MG63 (cell line): ENCODE measurements around the gene ACO2. TPM values are rescaled to one million over a fixed set of nuclear protein-coding genes. Genes with fewer than 3 reads are reported as not detected.
"Not testable (repeated sequence)": the region's sequence is repeated elsewhere in the genome, so short reads cannot be mapped to it uniquely, and the experiment has no call there.

Source experiments
- DNase-seq: peaks from one replicate; pipeline ENCODE4 v3.0.0-alpha.2; 2020
- H3K27me3 ChIP-seq: fragments of 250-450 bp; sonication (Bioruptor Pico); 2 replicates; pipeline ENCODE4 v1.5.1; 2020; ENCODE audit warnings: mild to moderate bottlenecking, moderate library complexity
- H3K36me3 ChIP-seq: fragments of 250-450 bp; sonication (Bioruptor Pico); 2 replicates; pipeline ENCODE4 v1.5.1; 2020; ENCODE audit warnings: mild to moderate bottlenecking, moderate library complexity
- H3K4me3 ChIP-seq: fragments of 250-450 bp; sonication (Bioruptor Pico); 2 replicates; pipeline ENCODE4 v1.5.1; 2020; ENCODE audit warnings: mild to moderate bottlenecking, moderate library complexity
- H3K9me3 ChIP-seq: fragments of 250-450 bp; sonication (Bioruptor Pico); 2 replicates; pipeline ENCODE4 v1.5.1; 2020; ENCODE audit warnings: mild to moderate bottlenecking, moderate library complexity
- total RNA-seq: library from RNA; depleted of rRNA; stranded (reverse); fragments of >200 nt; shearing (Covaris generic); gene quantifications from 2 replicates; pipeline ENCODE4 v1.2.3, GENCODE V29; 2014; ENCODE audit warnings: low replicate concordance; rRNA removed

Gene ACO2
- total RNA-seq, 1 experiment from 2014 or later = 90.1 TPM

DNA sequence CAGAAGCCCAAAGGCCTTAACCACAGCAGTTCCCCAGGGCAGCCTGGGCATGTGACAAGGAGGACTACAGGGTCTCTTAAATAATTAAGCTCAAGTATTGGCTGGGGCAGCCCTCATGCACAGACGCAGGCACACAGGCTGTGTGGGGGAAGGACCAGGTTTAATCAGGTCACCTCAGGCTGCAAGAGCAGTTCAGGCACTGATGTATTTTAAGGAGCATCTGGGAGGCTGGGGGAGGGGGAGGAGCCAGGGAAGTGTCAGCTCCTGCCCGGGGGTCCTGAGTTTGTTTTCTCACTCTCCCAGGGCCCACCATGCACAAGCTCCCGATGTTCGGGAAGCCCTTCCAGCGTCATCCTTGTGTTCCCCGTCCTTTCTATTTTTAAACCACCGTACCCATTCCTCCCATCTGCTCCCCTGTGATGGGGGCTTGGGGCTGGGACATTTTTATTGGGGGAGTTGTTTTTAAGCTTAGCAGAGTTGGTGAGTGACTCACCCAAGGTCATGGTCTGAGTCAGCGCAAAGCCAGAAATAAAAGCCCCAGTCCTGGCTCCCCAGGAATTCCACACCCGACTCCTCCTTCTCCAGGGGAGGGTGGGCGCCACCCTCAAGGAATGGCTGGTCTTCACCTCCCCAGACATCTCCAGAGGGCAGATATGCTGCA lies 94.3 kb downstream of the ACO2 start:
- Histone ChIP-seq H3K36me3 (no peaks in the 10 kb centered on the region), H3K9me3 (no peaks in the 10 kb centered on the region), H3K4me3 (no peak overlapping the region), H3K27me3 (no peaks in the 10 kb centered on the region)
- peak; percentile 77 for DNase-seq

DNA sequence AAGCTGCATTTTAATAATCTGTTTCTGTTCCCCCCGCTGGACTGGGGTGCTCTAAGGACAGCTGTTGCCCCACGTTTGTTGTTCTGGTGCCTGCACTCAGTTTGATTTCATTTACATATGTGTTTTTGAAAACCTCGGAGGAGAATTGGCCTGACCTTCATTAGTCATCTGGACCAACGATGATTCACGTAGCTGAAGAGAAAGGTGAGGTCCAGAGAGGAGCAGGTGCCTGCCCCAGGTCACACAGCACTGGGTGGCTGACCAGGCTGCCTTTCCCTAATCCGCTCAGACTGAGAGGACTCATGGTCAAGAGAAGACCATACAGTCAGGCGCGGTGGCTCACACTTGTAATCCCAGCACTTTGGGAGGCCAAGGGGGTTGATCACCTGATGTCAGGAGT lies 95.6 kb downstream of the ACO2 start:
- H3K9me3 ChIP-seq = no peaks in the 10 kb centered on the region
- no peaks in the 10 kb centered on the region for H3K36me3 ChIP-seq
- no peaks in the 10 kb centered on the region for H3K27me3 ChIP-seq
- no peak for DNase-seq
- no peak overlapping the region for H3K4me3 ChIP-seq

DNA sequence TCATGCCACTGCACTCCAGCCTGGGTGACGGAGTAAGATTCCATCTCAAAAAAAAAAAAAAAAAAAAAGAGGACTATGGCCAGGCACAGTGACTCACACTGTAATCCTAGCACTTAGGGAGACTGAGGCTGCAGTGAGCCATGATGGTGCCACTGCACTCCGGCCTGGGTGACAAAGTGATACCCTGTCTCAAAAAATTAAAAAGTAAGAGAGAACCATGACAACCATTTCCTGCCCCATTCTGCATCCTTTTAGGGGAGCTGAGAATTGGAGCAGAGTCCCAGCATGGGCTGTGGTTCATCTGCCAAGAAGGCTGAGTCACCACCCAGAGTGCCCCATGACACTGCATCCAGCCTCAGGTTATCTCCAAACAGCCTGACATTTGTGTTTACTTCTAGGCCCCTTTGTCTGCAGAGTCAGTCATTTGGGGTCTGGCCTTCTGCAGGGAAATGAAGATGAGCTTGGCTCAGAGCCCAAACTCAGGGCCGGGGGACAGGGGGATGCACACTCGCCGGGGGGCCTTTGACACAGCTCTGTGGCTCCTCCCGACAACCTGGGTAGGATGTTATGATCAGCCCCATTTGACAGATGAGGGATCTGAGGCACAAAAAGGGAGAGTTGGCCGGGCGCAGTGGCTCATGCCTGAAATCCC lies 96.6 kb downstream of the ACO2 start:
- peak; percentile 82 for DNase-seq
- no peaks in the 10 kb centered on the region for H3K27me3 ChIP-seq
- no peak overlapping the region for H3K4me3 ChIP-seq
- no peaks in the 10 kb centered on the region for H3K36me3 ChIP-seq
- no peaks in the 10 kb centered on the region for H3K9me3 ChIP-seq

DNA sequence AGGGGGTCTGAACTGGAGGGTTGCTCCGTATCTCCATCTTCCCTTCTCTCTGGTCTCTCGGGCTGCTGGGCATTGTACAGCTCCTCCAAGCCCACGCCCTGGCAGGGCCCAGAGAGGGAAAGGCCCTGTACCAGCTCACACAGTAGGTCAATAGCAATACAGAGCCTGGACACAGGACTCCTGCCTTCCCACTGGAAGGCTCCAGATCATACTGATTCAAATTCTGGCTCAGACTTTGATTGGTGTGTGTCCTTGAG lies 98.5 kb downstream of the ACO2 start:
- DNase-seq = no peak
- Histone ChIP-seq H3K4me3 (no peak overlapping the region), H3K27me3 (no peaks in the 10 kb centered on the region), H3K36me3 (no peaks in the 10 kb centered on the region), H3K9me3 (no peaks in the 10 kb centered on the region)

DNA sequence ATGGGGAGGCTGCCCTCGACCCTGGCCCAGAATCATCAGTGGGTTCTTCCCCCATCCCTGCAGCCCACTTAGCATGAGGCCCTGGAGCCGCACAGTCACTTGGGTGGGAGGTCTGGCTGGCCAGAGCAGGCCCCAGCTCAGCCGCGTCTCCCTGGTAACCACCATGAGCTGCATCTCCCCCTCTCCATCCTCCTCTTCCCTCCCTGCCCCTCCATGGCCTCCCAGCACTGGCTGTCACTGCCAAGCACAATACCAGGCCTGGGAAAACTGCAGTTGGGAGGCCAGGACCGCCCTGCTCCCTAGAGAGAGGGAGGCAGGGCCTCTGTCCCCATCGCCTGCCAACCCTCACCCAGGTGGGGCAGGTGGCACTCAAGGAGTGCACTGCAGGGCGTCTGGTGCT lies 99.9 kb downstream of the ACO2 start:
- no peak for DNase-seq
- H3K27me3 ChIP-seq = no peaks in the 10 kb centered on the region

DNA sequence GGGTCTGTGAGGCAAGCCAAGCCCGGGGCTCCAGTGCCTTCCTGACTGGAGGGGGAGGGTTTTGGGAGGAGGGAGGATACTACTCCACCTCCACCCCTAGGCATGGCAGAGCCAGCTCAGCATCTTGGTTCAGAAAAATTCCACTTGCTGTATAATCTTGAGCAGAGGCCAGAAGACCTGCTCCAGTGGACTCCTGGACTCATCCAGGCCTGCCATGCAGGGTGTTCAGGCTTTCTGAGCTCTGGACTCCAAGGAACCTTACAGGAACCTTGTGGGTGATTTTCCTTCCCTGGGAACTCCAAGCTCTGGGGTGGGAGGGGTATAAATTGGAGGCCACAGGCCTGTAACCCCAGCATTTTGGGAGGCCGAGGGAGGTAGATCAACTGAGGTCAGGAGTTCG lies 101.3 kb downstream of the ACO2 start:
- H3K27me3 ChIP-seq = no peaks in the 10 kb centered on the region
- no peaks in the 10 kb centered on the region for H3K9me3 ChIP-seq
- H3K36me3 ChIP-seq = no peaks in the 10 kb centered on the region; the same call in 1 of the 2 replicates
- DNase-seq = no peak
- no peak overlapping the region for H3K4me3 ChIP-seq

More for the DNA sequence above, 99.9 kb downstream of the ACO2 start:
- H3K36me3 ChIP-seq = no peaks in the 10 kb centered on the region
- H3K9me3 ChIP-seq = no peaks in the 10 kb centered on the region
- no peak overlapping the region for H3K4me3 ChIP-seq

DNA sequence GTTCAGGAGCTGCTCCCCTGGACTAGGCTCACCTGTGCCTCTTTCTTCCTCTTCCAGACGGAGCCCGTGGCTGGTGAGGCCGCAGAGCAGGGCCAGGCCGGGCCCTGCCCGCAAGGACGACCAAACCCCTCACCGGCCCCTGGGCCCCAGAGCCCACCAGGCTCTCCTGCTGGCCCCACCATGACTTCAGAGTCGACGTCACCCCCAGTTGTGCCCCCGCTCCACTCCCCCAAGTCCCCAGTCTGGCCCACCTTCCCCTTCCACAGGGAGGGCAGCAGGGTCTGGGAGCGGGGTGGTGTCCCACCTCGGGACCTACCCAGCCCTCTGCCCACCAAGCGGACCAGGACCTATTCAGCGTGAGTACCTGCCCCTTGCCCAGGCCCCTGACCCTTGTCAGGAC lies 102.9 kb downstream of the ACO2 start:
- H3K36me3 ChIP-seq = peaks cover 3% of the 10 kb centered on the region; the same call in 1 of the 2 replicates
- no peak overlapping the region for H3K4me3 ChIP-seq
- H3K27me3 ChIP-seq = no peaks in the 10 kb centered on the region
- DNase-seq = no peak
- H3K9me3 ChIP-seq = no peaks in the 10 kb centered on the region

DNA sequence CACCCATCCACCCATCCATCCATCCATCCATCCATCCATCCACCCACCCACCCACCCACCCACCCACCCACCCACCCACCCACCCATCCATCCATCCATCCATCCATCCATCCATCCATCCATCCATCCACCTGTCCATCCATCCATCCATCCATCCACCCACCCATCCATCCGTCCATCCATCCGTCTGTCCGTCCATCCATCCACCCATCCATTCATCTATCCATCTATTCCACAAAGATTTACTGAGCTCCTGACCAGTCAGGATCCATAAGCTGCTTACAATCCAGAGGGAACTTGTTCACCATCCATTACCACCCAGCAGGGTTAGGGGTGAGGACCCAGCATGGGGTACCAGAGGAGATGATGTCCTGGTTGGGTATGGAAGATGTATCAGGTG lies 103.4 kb downstream of the ACO2 start:
- H3K36me3 ChIP-seq, DNase-seq, H3K27me3 ChIP-seq, H3K9me3 ChIP-seq, H3K4me3 ChIP-seq: not testable (repeated sequence)

DNA sequence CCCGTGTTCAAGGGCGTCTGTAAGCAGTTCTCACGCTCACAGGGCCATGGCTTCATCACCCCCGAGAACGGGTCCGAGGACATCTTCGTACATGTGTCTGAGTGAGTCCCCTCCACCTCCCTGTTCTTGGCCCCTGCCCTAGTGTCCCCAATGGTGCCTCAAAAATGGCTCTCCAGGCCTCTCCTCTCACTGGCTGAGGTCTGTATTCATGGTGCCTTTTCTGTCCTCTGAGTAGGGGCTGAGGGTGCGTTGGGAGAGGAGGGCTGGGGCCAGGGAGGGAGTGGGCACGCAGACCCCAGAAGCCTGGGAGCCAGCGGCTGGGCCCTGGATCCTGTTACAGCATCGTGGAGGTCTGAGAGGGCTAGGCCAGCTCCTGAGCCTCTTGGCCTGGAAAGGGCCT lies 104.8 kb downstream of the ACO2 start:
- no peak overlapping the region for H3K4me3 ChIP-seq
- DNase-seq = no peak
- peaks cover 9% of the 10 kb centered on the region; the same call in 1 of the 2 replicates for H3K36me3 ChIP-seq
- no peaks in the 10 kb centered on the region for H3K9me3 ChIP-seq
- H3K27me3 ChIP-seq = no peaks in the 10 kb centered on the region

DNA sequence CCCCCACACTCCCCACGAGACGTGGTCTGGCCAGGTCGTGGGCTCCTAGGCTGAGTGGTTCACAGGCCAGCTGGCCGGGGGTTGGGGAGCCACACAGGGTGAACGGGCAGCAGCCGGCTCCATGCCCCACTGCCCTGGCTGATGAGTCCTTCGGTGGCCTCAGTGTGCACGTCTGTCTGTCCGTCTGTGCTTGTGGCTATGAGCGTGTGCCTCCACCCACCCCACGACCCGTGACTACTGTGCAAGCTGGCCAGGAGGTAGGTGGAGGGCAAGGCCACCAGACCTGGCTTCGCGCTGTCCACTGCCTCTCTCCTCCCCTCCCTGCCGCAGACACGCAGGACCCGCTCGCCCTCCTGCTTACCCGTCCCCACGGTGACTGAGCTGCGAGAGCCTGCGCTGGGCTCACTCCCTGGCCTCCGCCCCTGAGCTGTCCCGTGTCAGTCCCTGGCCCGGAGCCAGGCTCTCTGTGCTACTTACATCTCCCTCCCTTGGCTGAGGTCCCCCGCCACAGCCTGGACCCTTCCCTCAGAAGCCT lies 106.0 kb downstream of the ACO2 start:
- Histone ChIP-seq H3K9me3 (no peaks in the 10 kb centered on the region), H3K4me3 (no peak overlapping the region), H3K27me3 (no peaks in the 10 kb centered on the region), H3K36me3 (peaks cover 9% of the 10 kb centered on the region)
- DNase-seq = no peak

DNA sequence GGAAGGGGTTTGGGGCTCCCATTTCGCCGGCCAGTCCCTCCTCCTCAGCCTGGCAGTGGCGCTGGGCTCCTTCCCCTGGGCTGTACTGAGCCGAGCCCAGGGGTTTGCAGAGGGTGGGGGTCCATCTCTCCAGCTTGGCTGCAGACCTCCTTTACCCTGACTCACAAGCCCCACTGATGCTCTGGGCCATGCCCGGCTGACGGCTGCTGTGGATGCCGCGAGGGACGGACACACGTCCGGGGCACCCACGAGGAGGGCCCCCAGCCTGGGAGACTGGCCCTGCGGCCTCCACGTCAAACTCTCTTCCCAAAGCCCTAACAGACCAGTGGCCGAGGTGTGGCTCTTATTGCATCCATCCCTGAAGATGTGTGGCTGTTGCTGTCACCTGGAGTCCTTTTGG lies 106.6 kb downstream of the ACO2 start:
- Histone ChIP-seq H3K4me3 (no peak overlapping the region), H3K36me3 (peaks cover 14% of the 10 kb centered on the region), H3K9me3 (no peaks in the 10 kb centered on the region), H3K27me3 (no peaks in the 10 kb centered on the region)
- DNase-seq = no peak

DNA sequence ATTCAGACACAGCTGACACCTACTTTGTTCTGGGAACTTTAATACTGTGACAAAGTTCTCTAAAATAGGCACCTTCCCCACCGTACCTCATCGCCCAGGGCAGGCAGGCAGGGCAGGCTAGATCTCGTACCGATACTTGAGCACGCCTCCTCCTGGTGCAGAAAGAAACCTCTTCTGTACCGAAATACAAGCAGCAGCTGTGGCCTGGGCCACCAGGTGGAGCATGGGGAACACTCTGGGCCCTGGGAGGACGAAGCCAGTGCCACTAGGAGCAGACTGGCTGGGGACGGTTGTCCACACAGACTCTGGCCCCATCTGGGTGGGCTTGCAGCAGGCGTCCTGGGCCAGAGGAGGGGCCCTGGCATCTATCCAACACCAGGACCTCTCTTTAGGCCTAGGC lies 108.0 kb downstream of the ACO2 start:
- H3K27me3 ChIP-seq = no peaks in the 10 kb centered on the region
- DNase-seq = peak; percentile 33
- H3K9me3 ChIP-seq = no peaks in the 10 kb centered on the region
- H3K36me3 ChIP-seq = peaks cover 14% of the 10 kb centered on the region
- H3K4me3 ChIP-seq = no peak overlapping the region

DNA sequence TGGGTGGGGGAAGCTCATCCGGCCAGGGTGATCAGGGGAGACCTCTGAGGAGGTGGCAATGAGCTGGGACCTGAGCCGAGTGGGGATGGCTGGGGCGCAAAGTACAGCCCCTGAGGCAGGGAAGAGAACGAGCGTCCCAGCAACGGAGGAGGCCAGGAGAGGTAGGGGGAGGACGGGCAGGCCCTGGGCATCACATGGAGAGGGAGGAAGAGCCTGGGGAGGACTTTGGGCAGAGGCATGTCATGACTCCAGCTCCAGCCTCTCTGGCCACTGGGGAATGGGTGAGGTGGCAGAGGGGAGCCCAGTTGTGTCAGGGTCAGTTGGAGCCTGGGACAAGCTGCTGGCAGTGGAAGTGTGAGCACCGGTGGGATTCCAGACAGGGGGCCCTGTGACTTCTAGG lies 109.2 kb downstream of the ACO2 start:
- peaks cover 14% of the 10 kb centered on the region for H3K36me3 ChIP-seq
- no peaks in the 10 kb centered on the region for H3K9me3 ChIP-seq
- DNase-seq = no peak
- no peaks in the 10 kb centered on the region for H3K27me3 ChIP-seq
- no peak overlapping the region for H3K4me3 ChIP-seq

Other genes with a start within 250 kb of the ACO2 start
- not detected in 2 replicates for gene CHADL, start 228.2 kb upstream of the ACO2 start, total RNA-seq
- 159 and 226 TPM in 2 replicates for gene RANGAP1, start 182.9 kb upstream of the ACO2 start, total RNA-seq
- gene ZC3H7B, start 167.6 kb upstream of the ACO2 start, total RNA-seq = 32.2 and 43.0 TPM in 2 replicates
- gene TEF, start 87.2 kb upstream of the ACO2 start, total RNA-seq = 6.1 and 6.4 TPM in 2 replicates
- gene TOB2, start 22.3 kb upstream of the ACO2 start, total RNA-seq = 26.2 and 36.0 TPM in 2 replicates
- gene PHF5A, start 425 bp upstream of the ACO2 start, total RNA-seq = 101 and 111 TPM in 2 replicates
- 47.2 and 53.1 TPM in 2 replicates for gene POLR3H, start 75.4 kb downstream of the ACO2 start, total RNA-seq
- gene CSDC2, start 91.9 kb downstream of the ACO2 start, total RNA-seq = not detected in 2 replicates
- 36.1 and 37.4 TPM in 2 replicates for gene PMM1, start 120.7 kb downstream of the ACO2 start, total RNA-seq
- 14.4 and 27.6 TPM in 2 replicates for gene DESI1, start 151.9 kb downstream of the ACO2 start, total RNA-seq
- gene XRCC6, start 152.2 kb downstream of the ACO2 start, total RNA-seq = 560 and 634 TPM in 2 replicates
- gene SNU13, start 219.8 kb downstream of the ACO2 start, total RNA-seq = 169 and 206 TPM in 2 replicates
- gene MEI1, start 230.4 kb downstream of the ACO2 start, total RNA-seq = not detected in 2 replicates